ENCODE data around the gene YPEL3.

Gene YPEL3

GRCh38 chr16:30076276-30076791, 19.7 kb downstream of the YPEL3 start (continued):
- TF ChIP-seq PATZ1 (tag by site-specific recombination; IDR thresholded peaks at IDR 0.05) (no peak), HIC1 (tag by site-specific recombination; IDR thresholded peaks at IDR 0.05) (no peak), ZNF341 (tag by site-specific recombination; IDR thresholded peaks at IDR 0.05; ENCODE audit: low read depth) (no peak; the same call in 1 of the 2 replicates), ZNF112 (tag by site-specific recombination; IDR thresholded peaks at IDR 0.05) (no peak), ZSCAN5A (tag by site-specific recombination; IDR thresholded peaks at IDR 0.05) (no peak), ZNF2 (tag by site-specific recombination; IDR thresholded peaks at IDR 0.05) (no peak), ZNF221 (tag by site-specific recombination; IDR thresholded peaks at IDR 0.05; ENCODE audit: borderline replicate concordance) (no peak), GLI4 (tag by site-specific recombination; IDR thresholded peaks at IDR 0.05) (0 out of 2 replicates have a peak, but pooled peaks have one; percentile 13), ZSCAN30 (tag by site-specific recombination; IDR thresholded peaks at IDR 0.05) (no peak), KLF9 (tag by site-specific recombination; IDR thresholded peaks at IDR 0.05; ENCODE audit: low read depth) (peak; percentile 37; the same call in 1 of the 2 replicates), ZNF114 (tag by site-specific recombination; IDR thresholded peaks at IDR 0.05) (no peak), ZNF223 (tag by site-specific recombination; IDR thresholded peaks at IDR 0.05) (no peak), PBX3 (CRISPR knock-in tag; IDR thresholded peaks at IDR 0.05) (no peak), TSHZ1 (tag by site-specific recombination; IDR thresholded peaks at IDR 0.05; ENCODE audit: borderline replicate concordance) (no peak), ZNF488 (tag by site-specific recombination; IDR thresholded peaks at IDR 0.05) (no peak), ZBTB20 (tag by site-specific recombination; IDR thresholded peaks at IDR 0.05) (no peak), CTCF (tag by site-specific recombination; IDR thresholded peaks at IDR 0.05) (no peak), EGR2 (tag by site-specific recombination; IDR thresholded peaks at IDR 0.05; ENCODE audit: low read depth) (0 out of 2 replicates have a peak, but pooled peaks have one; percentile 31), ZBTB48 (tag by site-specific recombination; IDR thresholded peaks at IDR 0.05) (no peak), INSM2 (tag by site-specific recombination; IDR thresholded peaks at IDR 0.05) (no peak), ZNF76 (tag by site-specific recombination; IDR thresholded peaks at IDR 0.05; ENCODE audit: borderline replicate concordance, low read depth) (peak; percentile 67; the same call in 1 of the 2 replicates), ZNF600 (tag by site-specific recombination; IDR thresholded peaks at IDR 0.05) (peak; percentile 35; the same call in 1 of the 2 replicates), ELK4 (IDR thresholded peaks at IDR 0.05; ENCODE audit: borderline replicate concordance, low read depth, low read length) (no peak)

Measured in HEK293 (cell line).